Measurements from ENCODE around the gene CYP26B1.

DNA sequence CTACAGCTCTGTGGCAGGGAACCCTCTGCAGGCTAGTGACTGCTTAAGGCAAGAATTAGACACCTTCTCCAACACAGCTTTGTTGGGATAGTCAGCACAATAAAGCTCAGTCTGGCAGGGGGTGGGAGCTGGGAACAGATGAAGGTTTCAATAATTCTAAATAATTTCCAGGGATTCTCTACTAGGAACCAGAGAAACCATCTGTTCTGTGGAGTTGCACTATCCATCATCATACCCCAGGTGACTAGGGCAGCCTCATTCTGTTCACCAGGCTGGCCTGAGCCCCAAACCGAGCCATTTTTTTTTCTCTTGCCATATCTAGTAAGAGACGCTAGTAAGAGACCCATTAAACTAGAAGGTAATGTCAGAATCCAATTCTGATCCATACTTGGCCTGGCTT lies 35.8 kb upstream of the CYP26B1 start:
- TF ChIP-seq, protein P1, sequence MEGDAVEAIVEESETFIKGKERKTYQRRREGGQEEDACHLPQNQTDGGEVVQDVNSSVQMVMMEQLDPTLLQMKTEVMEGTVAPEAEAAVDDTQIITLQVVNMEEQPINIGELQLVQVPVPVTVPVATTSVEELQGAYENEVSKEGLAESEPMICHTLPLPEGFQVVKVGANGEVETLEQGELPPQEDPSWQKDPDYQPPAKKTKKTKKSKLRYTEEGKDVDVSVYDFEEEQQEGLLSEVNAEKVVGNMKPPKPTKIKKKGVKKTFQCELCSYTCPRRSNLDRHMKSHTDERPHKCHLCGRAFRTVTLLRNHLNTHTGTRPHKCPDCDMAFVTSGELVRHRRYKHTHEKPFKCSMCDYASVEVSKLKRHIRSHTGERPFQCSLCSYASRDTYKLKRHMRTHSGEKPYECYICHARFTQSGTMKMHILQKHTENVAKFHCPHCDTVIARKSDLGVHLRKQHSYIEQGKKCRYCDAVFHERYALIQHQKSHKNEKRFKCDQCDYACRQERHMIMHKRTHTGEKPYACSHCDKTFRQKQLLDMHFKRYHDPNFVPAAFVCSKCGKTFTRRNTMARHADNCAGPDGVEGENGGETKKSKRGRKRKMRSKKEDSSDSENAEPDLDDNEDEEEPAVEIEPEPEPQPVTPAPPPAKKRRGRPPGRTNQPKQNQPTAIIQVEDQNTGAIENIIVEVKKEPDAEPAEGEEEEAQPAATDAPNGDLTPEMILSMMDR (IDR thresholded peaks at IDR 0.05; ENCODE audit: insufficient read depth, low read depth, low read length) = no peak
- TF ChIP-seq EZH2 (IDR thresholded peaks at IDR 0.05; ENCODE audit: insufficient read depth, low read length) = no peak

All from astrocyte (in vitro differentiated cells and primary cell).